Testis (tissue), 2 donors: ENCODE data around the gene CDK5R2.

Experiments
- POLR2A ChIP-seq: fragments of 450-650 bp; IDR thresholded peaks from one replicate; pipeline ENCODE4 v1.6.1; 2017; ENCODE audit warnings: antibody characterized with exemption, mild to moderate bottlenecking, moderate library complexity
- TF ChIP-seq, protein P1 (sequence below), 3 experiments: fragments of 450-650 bp in 2 of 3; fragments of 200-600 bp in 1 of 3; sonication (generic) in 1 of 3; IDR thresholded peaks; one replicate each; pipeline ENCODE4 v1.5.1; 2016 to 2019; ENCODE audit warnings: antibody characterized with exemption in 3 of 3, mild to moderate bottlenecking in 2 of 3, moderate library complexity in 1 of 3

- TF ChIP-seq, protein P1, sequence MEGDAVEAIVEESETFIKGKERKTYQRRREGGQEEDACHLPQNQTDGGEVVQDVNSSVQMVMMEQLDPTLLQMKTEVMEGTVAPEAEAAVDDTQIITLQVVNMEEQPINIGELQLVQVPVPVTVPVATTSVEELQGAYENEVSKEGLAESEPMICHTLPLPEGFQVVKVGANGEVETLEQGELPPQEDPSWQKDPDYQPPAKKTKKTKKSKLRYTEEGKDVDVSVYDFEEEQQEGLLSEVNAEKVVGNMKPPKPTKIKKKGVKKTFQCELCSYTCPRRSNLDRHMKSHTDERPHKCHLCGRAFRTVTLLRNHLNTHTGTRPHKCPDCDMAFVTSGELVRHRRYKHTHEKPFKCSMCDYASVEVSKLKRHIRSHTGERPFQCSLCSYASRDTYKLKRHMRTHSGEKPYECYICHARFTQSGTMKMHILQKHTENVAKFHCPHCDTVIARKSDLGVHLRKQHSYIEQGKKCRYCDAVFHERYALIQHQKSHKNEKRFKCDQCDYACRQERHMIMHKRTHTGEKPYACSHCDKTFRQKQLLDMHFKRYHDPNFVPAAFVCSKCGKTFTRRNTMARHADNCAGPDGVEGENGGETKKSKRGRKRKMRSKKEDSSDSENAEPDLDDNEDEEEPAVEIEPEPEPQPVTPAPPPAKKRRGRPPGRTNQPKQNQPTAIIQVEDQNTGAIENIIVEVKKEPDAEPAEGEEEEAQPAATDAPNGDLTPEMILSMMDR (IDR thresholded peaks at IDR 0.05): no peak
- TF ChIP-seq POLR2A: no peak
Measured at GRCh38 chr2:218983934-218984238, 24.4 kb downstream of the CDK5R2 start.
